Glomerular visceral epithelial cell (primary cell): ENCODE measurements around the gene MAGI1.
"Not testable (repeated sequence)": the region's sequence is repeated elsewhere in the genome, so short reads cannot be mapped to it uniquely, and the experiment has no call there.

Experiments
- DNase-seq: peaks from one replicate; pipeline ENCODE4 v3.0.0-alpha.2; 2016; ENCODE audit errors: extremely low spot score

The MAGI1 gene

DNA sequence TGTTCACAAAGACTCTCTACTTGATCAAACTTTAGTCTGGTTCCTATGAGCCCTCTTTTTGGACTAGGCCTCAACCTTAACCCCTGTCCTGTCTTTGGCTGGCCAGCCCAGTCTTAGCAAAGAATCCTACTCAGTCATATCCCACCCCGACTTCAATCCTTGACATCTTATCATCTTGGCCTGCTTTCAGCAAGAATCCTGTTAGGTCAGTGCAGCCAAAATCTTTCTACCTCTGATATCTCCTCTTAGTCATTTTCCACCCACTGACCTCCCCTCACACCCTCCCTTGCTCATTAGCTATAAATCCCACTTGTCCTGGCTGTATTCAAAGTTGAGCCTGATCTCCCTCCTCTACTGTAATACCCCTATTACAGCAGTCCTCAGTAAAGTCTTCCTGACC is 286.1 kb downstream of the MAGI1 start:
- DNase-seq, result no peak

DNA sequence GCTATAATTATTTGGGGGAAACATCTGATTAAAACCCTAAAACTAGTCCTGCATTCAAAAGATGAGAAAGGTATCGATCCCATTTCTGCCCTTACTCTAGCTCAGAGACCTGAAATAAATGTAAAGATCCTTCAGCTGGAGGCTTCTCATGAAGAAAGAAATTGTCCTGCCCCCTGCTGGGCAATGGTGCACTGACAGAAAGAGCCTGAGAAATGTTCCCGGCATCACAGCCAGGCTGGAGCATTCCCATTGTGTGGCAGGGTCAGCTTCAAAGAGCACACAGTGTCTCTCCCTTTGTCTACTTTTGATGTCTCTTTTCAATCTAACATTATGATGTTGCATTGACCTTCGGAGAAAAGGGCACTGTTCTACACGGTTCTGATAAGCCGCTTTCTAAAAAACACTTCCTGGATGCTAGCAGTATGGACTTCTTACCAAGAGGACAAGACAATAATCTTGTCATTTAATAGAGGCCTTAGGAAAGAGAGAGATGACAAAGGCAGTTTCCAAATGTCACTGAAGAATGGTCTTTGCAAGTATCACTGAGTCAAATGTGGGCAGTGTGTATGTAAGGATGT is 287.5 kb downstream of the MAGI1 start:
- no peak for DNase-seq

DNA sequence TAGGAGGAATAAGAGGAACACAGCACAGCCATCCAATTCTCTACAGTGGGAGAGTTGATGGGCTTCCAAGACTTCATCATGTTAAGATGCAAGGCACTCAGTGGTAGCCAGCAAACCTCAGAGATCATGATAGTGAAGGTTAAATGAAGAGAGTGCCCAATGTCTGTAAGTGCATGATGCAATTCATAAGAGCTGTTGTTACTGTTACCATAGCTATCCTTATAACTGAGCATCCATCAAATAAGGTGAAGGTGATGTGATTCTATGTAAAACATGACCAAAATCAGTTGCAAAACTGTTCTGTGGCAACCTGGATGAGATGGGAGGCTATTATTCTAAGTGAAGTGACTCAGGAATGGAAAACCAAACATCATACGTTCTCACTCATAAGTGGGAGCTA is 289.7 kb downstream of the MAGI1 start:
- DNase-seq, result no peak

DNA sequence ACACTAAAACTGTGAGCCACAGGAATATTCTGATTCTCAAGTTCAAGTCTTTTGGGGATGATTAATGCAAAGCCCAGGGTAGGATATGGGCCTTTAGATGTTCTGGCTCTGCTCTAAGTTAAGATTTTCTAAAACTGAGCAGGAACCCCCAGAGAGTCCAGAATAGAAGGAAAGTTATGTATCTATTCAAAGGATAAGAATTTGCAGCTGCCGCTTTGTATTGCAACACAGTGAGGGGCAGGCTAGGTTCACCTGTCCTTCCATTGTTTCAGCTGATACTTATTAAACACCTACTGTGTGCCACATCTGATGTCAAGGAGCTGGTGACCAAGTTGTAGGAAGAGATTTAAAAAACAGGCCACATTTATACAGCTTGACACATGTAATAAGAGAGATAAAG is 290.4 kb downstream of the MAGI1 start:
- DNase-seq, result no peak

DNA sequence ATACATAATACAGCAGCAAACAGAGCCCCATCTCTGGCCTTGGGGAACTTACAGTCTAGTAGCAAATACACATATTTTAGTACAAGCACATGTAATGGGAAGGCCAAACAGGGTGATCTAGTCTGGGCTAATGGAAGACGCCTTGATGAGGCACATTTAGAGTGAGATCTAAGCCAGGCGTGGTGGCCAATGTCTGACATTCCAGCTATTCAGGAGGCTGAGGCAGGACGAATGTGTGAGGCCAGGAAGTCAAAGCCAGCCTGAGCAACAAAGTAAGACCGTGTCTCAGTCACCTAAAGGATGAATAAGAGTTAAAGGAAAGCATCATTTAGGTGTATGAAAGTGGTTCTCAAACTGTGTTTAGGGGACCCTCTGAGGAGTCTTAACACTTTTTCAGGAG is 291.9 kb downstream of the MAGI1 start:
- DNase-seq, result no peak

DNA sequence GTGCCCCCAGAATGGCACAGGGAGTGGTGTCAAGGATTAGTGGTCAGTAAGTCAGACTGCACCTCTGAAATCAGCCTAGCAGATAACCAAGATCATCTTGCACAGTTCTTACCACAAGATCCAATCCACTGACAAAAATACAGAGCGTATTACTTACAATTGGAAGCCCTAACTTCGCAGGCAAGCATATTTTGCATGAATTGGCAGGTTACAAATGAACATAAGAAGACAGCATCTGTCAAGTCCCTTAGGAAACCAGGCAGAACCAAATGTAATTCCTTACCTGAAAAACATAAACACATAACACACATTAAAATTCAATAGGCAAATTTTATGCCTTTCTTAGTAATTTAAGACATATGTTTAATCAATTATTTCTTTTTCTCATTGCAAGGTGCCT is 293.4 kb downstream of the MAGI1 start:
- DNase-seq, result no peak

DNA sequence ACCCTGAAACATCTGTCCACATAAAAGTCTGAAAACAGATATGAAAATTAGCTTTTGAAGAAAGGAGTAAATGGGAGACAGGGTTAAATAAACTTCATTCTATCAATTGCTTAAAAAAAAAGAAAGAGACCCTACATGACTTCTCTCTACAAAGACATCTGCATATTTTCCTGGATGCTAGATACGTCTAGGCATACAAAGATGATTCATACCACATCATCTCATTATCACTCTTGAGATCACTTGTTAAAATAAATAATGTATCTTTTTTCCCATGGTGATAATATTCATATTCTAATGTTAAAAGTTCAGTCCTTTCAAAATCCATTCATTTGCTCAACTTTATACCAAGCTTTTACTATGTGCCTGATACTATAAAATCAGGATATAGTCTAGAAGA is 295.8 kb downstream of the MAGI1 start:
- DNase-seq, result no peak

DNA sequence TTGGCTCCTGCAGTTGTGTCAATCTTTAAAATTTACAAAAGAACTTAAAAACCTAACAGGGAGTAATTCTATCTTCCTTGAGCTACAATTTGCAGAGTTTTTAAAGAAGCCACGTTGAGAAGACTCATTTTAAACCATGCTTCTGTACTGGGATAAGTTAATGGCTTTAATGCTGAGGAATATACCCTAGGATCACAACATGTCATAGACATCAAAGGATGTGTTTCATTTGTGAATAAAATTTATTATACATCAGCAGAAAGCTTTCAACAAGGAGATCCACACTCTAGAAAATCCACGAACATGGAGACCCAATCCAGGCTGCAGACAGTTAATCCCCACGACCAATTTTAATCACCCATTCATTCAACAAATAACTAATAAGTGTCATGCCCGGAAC is 297.2 kb downstream of the MAGI1 start:
- DNase-seq, result no peak

DNA sequence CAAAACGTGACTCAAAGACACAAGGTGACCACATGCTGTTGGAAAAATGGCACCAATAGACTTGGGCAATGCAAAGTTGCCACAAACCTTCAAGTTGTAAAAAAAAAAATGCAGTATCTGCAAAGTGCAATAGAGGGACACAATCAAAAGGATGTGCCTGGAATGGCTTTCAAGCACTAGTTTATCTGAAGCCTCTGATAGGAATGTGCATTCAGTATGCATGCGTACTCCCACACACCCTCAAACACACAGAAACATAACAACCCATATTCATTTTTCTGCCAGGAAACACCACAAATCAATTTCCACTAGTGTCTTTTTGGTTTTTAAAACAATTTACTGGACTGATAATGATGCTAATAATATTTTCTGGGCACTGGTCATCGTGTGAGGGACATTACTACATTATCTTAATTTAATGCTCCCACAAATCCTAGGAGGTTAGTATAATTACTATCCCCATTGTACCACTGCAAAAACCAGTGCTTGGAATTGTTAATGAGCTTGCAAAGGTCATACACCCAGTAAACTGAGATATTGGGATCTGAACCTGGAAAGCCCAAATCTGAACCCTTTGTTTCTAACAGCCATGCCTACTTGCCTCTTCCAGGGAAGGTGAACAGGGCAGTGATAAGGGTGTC is 298.7 kb downstream of the MAGI1 start:
- DNase-seq, result no peak

DNA sequence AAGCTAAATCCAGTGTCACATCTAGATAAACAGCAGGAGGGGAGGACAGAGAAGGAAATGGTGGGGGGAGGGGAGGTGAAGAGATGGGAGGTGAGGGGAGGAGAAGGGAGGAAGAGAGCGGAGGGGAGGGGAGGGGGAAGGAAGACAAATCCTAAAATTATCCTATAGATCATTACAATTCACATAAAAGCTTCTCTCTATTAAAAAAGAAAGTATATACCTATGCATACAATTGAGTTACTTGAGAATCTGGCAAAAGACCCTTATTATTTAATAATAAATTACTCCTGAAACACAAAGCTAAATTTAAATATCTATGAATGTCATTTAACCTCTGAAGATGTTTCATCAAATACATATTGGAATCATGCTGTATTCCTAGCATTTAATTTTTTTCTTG is 303.9 kb downstream of the MAGI1 start:
- no peak for DNase-seq

DNA sequence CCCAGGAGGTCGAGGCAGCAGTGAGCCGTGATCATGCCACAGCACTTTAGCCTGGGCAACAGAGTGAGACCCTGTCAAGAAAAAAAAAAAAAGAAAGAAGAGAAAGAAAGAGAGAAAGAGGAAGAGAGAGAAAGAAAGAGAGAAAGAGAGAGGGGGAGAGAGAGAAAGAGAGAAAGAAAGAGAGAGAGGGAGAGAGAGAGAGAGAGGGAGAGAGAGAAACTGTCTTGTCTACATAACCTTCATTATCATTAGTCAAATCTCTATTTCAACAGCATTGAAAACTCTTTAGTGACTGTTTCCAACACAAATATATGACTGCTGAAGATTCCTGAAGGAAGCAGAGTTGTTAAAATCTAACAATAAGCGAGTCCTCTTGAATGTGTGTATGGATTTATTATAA is 304.3 kb downstream of the MAGI1 start:
- DNase-seq, result no peak

DNA sequence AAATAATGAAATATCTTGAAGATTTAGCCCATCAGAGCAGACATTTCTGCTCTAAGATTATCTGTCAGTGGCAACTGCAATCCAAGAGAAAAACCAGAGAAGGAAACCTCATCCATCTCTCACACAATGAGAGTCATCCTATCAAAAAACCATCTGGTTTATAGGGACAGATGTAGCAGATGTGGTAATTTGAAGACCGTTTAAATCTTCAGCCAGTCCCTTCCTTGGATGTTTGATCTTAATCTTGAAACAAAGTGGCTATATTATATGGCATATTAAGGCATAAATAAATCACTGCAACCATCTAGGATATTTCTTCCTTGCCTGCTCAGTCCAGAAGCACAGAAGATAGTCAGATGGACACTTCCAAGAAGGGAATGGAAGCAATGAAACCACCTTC is 305.3 kb downstream of the MAGI1 start:
- DNase-seq, result no peak

DNA sequence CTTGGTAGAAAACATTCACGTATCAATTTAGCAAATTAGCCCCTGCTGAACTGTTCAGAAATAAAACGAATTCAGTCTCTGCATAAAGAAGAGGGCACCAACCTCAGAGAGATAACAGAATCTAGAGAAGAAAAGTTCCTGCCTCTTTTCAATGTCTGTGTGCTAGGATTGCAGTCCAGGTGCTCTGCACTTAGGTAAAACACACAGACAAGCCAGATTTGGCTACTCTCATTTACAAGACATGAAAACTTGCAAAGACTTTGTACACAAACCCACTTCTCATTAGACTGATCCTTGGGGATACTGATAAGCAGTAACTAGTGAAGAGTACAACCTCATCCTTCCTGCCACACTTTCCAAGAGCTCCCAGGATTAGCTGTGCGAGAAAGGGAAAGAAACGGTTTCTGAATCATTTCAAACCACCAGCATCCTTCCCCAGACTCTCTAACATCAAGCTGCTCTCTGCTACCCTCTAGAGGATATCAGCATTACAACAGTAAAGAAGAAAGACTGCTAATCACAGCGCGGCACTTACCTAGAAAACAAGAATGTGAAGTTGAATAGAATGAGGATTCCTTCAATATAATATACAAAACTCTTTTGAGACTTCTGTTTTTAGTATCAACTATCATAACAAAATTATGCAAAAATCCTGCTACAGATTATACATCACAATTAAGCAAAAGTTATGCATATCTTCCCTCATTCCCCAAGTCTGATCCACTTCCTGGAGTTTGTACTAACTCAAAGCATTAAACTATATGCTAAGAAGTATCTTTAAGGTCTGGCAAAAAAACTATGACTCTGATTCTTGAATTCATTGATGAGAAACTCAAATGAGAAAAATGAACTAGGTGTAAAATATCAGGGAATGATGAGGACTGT is 306.4 kb downstream of the MAGI1 start:
- peak; percentile 66 for DNase-seq

DNA sequence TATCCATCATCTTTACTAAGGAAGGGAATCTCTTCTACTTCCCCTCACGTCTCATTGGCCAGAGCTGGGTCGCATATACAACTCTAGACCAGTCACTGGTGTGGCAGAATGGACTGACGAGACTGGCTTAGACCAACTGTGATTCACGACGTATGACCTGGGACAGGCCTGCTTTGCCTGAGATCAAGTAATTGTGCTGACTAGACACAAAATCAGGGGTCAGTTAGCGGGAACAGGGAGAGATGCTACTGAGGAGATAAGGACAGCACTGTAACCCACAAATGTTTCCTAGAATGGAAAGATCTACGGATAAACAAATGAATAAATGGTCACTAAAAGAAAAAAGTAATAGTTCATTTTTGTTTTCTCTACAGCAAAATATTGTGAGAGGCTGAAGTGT is 308.3 kb downstream of the MAGI1 start:
- no peak for DNase-seq

DNA sequence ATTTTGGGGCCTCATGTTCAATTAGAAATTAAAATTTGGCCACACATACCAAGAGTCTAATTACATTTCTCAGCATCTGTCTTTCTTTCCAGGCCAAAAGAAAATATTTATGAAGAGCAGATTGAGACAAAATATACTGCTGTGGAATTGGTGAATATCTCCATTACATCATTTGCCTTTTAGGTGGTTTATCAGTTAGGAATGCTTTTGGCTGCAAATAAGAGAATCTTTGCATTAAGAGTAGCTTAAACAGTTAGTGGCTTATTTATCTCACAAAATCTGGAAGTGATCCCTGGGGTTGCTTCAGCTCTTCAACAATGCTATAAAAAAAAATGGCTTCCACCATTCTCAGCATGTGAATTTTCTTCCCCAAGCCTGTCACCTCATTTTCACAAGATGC is 308.7 kb downstream of the MAGI1 start:
- no peak for DNase-seq

DNA sequence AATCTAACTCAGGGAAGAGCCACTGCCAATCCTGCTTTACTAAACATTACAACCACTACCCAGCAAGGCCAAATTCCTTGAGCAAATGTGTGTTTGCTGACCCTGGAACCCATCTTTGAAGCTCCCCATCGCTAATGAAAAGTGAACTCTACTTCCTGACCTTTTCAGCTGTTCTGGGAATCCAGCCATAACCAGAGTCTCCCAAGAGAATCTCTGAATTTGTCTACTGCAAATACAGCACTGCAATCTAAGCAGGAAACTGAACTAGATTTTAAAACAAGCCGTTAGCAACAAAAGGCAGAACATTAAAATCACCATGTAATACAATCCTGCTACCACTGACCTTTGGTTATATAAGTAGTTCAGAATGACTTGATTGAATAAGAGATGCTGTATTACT is 309.2 kb downstream of the MAGI1 start:
- DNase-seq, result no peak

DNA sequence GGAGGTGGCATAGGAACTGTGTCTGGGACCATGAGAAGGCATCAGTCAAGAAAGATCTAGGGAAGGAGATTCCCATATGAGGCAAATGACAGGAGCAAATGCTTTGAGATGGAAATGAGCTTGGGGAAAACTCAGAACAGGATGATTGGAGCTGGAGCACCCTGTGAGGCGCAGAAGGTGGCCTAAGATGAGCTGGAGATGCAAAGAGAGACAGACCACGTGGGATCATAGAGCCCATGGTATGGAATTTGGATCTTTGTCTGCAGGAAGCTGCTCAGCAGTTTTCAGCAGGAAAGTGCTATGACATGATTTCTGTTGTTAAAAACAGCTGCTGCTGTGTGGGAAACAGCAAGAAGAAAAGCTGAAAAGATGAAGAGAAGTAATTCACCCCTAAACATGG is 310.6 kb downstream of the MAGI1 start:
- no peak for DNase-seq

DNA sequence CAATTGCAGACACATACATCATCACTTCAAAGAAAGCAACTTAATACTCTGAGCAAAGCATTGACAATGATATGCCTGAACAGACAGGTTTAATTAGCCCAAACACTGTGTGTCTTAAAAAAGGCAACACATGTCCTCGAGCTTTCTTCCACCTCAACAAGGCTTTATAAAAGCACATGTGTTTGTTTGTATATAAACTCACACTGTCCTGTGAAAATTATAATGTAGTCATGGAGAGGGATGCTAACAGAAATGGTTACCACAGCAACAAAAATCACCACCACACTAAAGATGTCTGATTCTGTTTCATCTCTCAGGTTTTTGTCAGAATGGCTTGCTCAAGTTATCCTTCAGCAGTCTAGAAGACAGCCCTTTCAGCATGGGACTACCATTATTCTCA is 314.7 kb downstream of the MAGI1 start:
- DNase-seq, result no peak

DNA sequence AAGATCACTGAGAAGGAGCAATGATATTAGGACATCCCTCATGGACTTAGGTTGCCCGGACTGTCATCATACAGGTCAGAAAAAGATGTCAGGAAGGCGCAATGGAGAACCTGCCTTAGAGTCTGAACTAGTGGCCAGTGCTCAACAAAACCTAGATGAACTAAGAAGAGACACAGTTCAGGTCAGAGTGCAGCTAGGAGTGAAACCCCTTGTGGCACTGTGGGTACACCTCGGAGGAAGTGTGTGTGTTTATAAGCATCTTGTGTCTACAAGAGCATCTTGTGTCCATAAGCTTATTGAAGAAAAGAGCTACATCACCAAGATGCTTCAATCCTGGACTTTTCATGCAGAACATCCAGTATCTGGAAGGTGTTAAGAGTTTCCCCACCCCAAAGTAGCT is 315.7 kb downstream of the MAGI1 start:
- DNase-seq, result no peak

DNA sequence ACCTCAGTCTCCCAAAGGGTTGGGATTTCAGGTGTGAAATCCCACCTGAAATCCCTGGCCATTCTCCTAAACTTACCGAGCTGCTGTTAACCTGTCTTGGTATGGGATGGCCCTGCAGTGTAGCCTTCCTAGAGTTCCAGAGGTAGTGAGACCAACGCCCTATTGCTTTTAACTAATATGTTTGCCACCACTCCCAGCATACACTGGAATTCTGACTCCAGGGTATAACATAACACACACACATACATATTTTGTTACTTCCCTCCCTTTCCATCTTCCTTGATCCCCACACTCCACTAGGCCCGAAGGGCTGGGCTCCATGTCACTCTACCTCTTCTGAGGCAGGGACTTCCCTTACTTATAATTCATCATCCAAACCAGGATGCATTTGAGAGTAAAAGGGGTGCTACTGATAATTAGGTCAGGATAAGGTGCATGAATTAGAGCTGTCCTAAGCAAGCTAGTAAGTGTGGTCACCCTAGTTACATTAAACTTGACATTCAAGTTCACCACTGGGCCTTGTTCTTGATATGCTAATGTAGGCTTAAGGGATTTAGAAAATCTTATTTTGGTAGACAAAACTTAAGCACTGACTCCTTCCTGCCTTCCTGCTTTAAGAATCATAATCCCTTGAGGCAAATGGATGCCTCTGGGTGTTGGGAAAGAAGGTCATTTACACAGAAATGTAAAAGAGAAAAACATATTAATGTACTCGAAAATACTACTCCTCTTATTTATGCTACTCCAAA is 317.6 kb downstream of the MAGI1 start:
- DNase-seq, result no peak

DNA sequence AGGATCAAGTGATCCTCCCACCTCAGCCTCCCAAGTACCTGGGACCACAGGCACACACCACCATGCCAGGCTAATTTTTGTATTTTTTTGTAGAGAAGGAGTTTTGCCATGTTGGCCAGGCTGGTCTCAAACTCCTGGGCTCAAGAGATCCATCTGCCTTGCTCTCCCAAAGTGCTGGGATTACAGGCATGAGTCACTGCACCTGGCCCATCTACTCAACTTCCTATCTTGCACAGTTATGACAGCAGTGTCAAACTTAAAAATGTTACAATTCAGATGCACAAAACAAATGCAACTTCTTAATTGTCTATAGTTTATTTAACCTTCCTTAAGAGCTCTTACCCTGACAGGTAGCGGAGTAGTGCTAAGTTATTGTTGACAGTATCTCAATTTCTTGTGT is 319.1 kb downstream of the MAGI1 start:
- not testable (repeated sequence) for DNase-seq

DNA sequence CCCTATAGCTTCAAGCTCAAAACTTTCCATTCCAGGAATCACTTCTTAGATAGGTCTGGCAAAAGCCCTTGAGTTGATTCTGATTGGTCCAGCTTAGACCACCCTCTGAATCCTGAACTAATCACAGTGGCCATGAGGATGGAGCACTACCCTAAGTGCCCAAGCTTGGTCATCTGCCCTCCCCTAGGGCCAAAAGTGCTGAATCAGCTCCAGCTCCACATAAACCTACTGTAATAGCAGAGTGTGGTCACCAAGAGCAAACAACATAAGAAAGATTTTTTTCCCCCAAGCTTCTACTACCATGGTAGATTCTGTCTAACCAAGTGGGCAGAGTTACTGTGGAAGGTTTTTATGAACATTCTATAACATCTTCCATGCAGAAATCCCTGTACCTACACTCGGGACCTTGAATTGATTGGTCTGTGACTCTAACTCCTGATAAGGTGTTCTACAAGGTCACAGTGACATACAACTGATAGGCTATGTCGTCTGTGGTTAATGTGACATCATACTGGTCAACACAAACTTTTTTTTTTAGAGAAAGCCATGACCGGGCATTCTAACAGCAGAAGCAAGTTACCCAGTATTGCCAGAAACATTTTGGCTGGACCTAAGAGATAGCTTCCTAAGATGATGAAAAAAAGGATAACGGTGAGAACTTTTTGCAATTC is 320.9 kb downstream of the MAGI1 start:
- no peak for DNase-seq
